Upper lobe of left lung (tissue), 6 donors: Measurements from ENCODE around the gene IPPK. TPM values are rescaled to one million over a fixed set of nuclear protein-coding genes. Genes with fewer than 3 reads are reported as not detected.
A peak's percentile ranks its signal among the peaks of the same experiment; 100 is the strongest.
"Not testable (repeated sequence)": the region's sequence is repeated elsewhere in the genome, so short reads cannot be mapped to it uniquely, and the experiment has no call there.

Experiments
- ATAC-seq, 2 donors: fragments of 200-7000 bp; cut with Tn5 transposase; one replicate each; pipeline ENCODE4 v1.9.1; 2022; ENCODE audit warnings: mild to moderate bottlenecking in 2 of 2, moderate library complexity in 2 of 2; ENCODE audit not compliant: low FRiP score in 2 of 2
- DNase-seq, 2 donors: peaks; one replicate each; pipeline ENCODE4 v3.0.0-alpha.2; 2019 to 2020
- H3K27ac ChIP-seq, 4 donors: fragments of 200-600 bp; sonication (generic); one replicate each; pipeline ENCODE4 v1.5.1; 2016 to 2019
- H3K27me3 ChIP-seq, 4 donors: fragments of 200-600 bp; sonication (generic); one replicate each; pipeline ENCODE4 v1.5.1; 2017 to 2019
- H3K36me3 ChIP-seq, 4 donors: fragments of 200-600 bp; sonication (generic); one replicate each; pipeline ENCODE4 v1.5.1; 2016 to 2019
- H3K4me1 ChIP-seq, 4 donors: fragments of 200-600 bp; sonication (generic); one replicate each; pipeline ENCODE4 v1.5.1; 2018 to 2019
- H3K4me3 ChIP-seq, 4 donors: fragments of 200-600 bp; sonication (generic); one replicate each; pipeline ENCODE4 v1.5.1; 2017 to 2019; ENCODE audit warnings: mild to moderate bottlenecking in 2 of 4, moderate library complexity in 1 of 4
- H3K9me3 ChIP-seq, 4 donors: fragments of 200-600 bp; sonication (generic); one replicate each; pipeline ENCODE4 v1.5.1; 2018 to 2019
- CTCF ChIP-seq, 6 experiments: fragments of 450-650 bp in 4 of 6; fragments of 200-600 bp in 2 of 6; sonication (generic) in 2 of 6; IDR thresholded peaks; one replicate each; pipeline ENCODE4 v1.5.1; 2016 to 2019; ENCODE audit warnings: antibody characterized with exemption in 6 of 6
- EP300 ChIP-seq, 4 donors: sonication (generic); formaldehyde crosslinking; IDR thresholded peaks; one replicate each; pipeline ENCODE4 v1.5.1; 2017; ENCODE audit warnings: antibody characterized with exemption in 4 of 4, control low read depth in 2 of 4
- POLR2A ChIP-seq, 4 donors: fragments of 450-650 bp; IDR thresholded peaks; one replicate each; pipeline ENCODE4 v1.5.1; 2016 to 2017; ENCODE audit warnings: antibody characterized with exemption in 4 of 4, mild to moderate bottlenecking in 2 of 4
- POLR2AphosphoS5 ChIP-seq, 2 donors: sonication (generic); formaldehyde crosslinking; IDR thresholded peaks; one replicate each; pipeline ENCODE4 v1.5.1; 2017; ENCODE audit warnings: antibody characterized with exemption in 2 of 2
- WGBS, 2 donors: methylation state at CpG; one replicate each; pipeline ENCODE4 v1.1.5; 2017 to 2018; 5-methylcytosine and 5-hydroxymethylcytosine counted together
- total RNA-seq, 6 donors: library from RNA; depleted of rRNA in 4 of 6; stranded (reverse); fragments of >200 nt in 4 of 6; gene quantifications; one replicate each; pipeline versions ENCODE4 v1.1.0 to v1.2.1, GENCODE V29; 2016 to 2021
- donor health status: DM: no; HTN: no; CAD: no; lungs with moderate emphysema.
- donor health status: DM: no; HTN: yes; CAD: no; lungs with severe emphysema.

IPPK gene
- total RNA-seq, 6 donors from 2014 or later = 4.7 to 16.6 (median 6.5) TPM

DNA sequence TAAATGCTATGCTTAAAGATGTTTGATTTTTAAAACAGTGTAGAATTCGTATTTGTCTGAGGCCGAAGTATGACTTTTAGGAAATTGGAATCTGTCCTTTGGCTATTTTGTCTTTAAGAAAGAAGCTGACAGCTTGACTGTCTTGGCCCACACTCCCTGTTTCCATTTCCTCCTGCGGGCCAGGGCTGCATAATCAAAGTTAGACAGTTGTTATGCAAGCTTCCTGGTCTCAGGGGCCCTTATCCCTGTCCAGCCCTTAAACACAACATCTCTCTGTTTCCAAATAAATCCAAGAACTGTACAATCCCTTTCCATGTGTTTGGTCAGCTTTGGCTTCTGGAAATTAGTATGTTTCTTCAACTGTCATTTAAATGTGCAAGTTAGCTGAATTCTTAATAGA lies 79.6 kb downstream of the IPPK start:
- DNase-seq (peak in 1 of 2 donors; percentile 40), ATAC-seq (peak; percentile 66 to 95)
- 18 to 24% methylated on average over 3 of the region's 3 CpGs for WGBS, 2 donors
- Histone ChIP-seq H3K4me1 (peaks cover 10 to 25% (median 13%) of the 10 kb centered on the region in 4 donors), H3K4me3 (no peak overlapping the region), H3K36me3 (no peaks in the 10 kb centered on the region), H3K27ac (peak overlapping the region in 1 of 4 donors; percentile 74), H3K27me3 (no peaks in the 10 kb centered on the region), H3K9me3 (no peaks in the 10 kb centered on the region)
- TF ChIP-seq POLR2AphosphoS5 (IDR thresholded peaks at IDR 0.05) (peak in 1 of 2 donors; percentile 54), EP300 (IDR thresholded peaks at IDR 0.05) (no peak)

DNA sequence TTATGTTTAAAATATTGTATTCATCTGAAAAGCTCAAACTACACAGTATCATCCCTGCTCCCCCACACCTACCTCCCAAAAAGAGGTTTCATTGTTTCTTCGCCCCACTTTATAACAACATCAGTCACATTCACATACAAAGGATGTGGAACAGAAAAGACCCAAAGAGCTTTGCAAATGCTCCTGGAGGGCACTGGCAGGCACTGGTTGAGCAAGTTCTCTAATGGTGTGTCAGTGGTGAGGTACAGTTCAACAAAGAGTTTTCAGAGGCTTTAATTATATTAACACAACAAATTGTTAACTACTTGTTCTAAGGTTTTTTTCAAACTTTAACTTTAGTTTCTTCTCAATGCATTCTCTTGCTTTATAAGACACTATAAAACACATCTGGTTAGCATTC lies 80.0 kb downstream of the IPPK start:
- peak overlapping the region in 1 of 4 donors; percentile 74 for H3K27ac ChIP-seq
- ATAC-seq (peak in 1 of 2 donors; percentile 28), DNase-seq (no peak)
- no peak overlapping the region for H3K4me3 ChIP-seq
- no peaks in the 10 kb centered on the region for H3K36me3 ChIP-seq
- H3K9me3 ChIP-seq = no peaks in the 10 kb centered on the region
- TF ChIP-seq POLR2A (IDR thresholded peaks at IDR 0.05) (no peak), EP300 (IDR thresholded peaks at IDR 0.05) (no peak), CTCF (IDR thresholded peaks at IDR 0.05) (no peak), POLR2AphosphoS5 (IDR thresholded peaks at IDR 0.05) (no peak)
- peaks cover 10 to 25% (median 13%) of the 10 kb centered on the region in 4 donors for H3K4me1 ChIP-seq
- H3K27me3 ChIP-seq = no peaks in the 10 kb centered on the region
- WGBS, 2 donors = 43 to 81% methylated on average over 1 of the region's 1 CpG

DNA sequence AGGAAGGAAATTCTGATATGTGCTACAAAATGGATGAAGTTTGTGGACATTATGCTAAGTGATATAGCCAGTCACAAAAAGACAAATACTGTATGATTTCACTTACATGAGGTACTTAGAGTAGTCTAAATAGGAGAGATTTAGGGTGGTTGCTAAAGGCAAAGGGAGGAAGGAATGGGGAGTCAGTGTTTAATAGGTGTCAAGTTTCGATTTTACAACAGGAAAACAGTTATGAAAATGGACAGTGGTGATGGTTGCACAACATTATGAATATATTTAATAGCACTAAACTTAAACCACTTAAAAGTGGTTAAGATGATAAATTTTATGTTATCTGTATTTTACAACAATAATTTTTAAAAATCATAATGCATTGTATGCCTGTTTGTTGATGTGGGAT lies 93.8 kb downstream of the IPPK start:
- no peak for TF ChIP-seq CTCF (IDR thresholded peaks at IDR 0.05)
- TF ChIP-seq POLR2A (IDR thresholded peaks at IDR 0.05) = no peak
- TF ChIP-seq POLR2AphosphoS5 (IDR thresholded peaks at IDR 0.05) = no peak
- TF ChIP-seq EP300 (IDR thresholded peaks at IDR 0.05) = no peak
- H3K27ac ChIP-seq = no peak overlapping the region
- 41 to 44% methylated on average over 1 of the region's 1 CpG for WGBS, 2 donors

DNA sequence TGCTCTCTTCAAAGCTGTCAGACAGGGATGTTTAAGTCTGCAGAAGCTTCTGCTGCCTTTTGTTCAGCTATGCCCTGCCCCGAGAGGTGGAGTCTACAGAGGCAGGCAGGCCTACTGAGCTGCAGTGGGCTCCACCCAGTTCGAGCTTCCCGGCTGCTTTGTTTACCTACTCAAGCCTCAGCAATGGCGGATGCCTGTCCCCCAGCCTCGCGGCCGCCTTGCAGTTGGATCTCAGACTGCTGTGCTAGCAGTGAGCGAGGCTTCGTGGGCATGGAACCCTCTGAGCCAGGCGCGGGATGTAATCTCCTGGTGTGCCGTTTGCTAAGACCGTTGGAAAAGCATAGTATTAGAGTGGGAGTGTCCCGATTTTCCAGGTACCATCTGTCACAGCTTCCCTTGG lies 96.3 kb downstream of the IPPK start:
- not testable (repeated sequence) for H3K4me3 ChIP-seq, H3K27me3 ChIP-seq, H3K36me3 ChIP-seq, H3K9me3 ChIP-seq, H3K27ac ChIP-seq, ATAC-seq, H3K4me1 ChIP-seq
- DNase-seq = peak in 1 of 2 donors; percentile 51
- WGBS, 2 donors = 93 to 95% methylated on average over 10 to 14 of the region's 14 CpGs

More for the DNA sequence above, 93.8 kb downstream of the IPPK start:
- Histone ChIP-seq H3K27me3 (no peaks in the 10 kb centered on the region), H3K9me3 (no peaks in the 10 kb centered on the region), H3K4me3 (no peak overlapping the region), H3K4me1 (no peaks in the 10 kb centered on the region), H3K36me3 (no peaks in the 10 kb centered on the region)
- ATAC-seq (no peak), DNase-seq (no peak)

DNA sequence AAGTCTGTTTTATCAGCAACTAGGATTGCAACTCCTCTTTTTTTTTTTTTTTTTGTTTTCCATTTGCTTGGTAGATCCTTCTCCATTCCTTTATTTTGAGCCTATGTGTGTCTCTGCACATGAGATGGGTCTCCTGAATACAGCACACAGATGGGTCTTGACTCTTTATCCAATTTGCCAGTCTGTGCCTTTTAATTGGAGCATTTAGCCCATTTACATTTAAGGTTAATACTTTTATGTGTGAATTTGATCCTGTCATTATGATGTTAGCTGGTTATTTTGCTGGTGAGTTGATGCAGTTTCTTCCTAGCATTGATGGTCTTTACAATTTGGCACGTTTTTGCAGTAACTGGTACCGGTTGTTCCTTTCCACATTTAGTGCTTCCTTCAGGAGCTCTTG lies 98.1 kb downstream of the IPPK start:
- not testable (repeated sequence) for DNase-seq, ATAC-seq, H3K4me1 ChIP-seq

DNA sequence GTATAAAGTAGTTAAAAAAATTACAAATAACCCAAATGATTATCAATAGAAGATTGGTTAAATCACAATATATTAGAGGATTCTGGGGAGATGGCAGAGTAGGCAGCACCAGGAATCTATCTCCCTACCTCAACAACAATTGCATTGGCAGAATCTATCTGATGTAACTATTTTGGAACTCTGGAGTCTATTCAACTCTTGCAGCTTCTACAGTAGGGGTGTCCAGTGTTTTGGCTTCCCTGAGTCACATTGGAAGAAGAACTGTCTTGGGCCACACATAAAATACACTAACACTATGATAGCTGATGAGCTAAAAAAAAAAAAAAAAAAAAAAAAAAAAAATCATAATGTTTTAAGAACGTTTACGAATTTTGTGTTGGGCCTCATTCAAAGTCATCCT lies 104.9 kb downstream of the IPPK start:
- 79 to 88% methylated on average over 2 of the region's 2 CpGs for WGBS, 2 donors
- H3K27ac ChIP-seq = no peak overlapping the region
- H3K4me3 ChIP-seq = no peak overlapping the region
- no peaks in the 10 kb centered on the region for H3K4me1 ChIP-seq
- ATAC-seq (peak in 1 of 2 donors; percentile 74), DNase-seq (no peak)
- no peaks in the 10 kb centered on the region for H3K9me3 ChIP-seq
- no peaks in the 10 kb centered on the region for H3K27me3 ChIP-seq
- TF ChIP-seq CTCF (IDR thresholded peaks at IDR 0.05) (no peak), POLR2AphosphoS5 (IDR thresholded peaks at IDR 0.05) (no peak), POLR2A (IDR thresholded peaks at IDR 0.05) (no peak), EP300 (IDR thresholded peaks at IDR 0.05) (no peak)
- H3K36me3 ChIP-seq = no peaks in the 10 kb centered on the region

More for the DNA sequence above, 98.1 kb downstream of the IPPK start:
- H3K4me3 ChIP-seq, H3K27me3 ChIP-seq, H3K9me3 ChIP-seq, H3K36me3 ChIP-seq, H3K27ac ChIP-seq: not testable (repeated sequence)
- WGBS, 2 donors = 92 to 100% methylated on average over 2 of the region's 2 CpGs
